GM18909 (cell line): ENCODE data around the gene DSG4.
"Not testable (repeated sequence)": the region's sequence is repeated elsewhere in the genome, so short reads cannot be mapped to it uniquely, and the experiment has no call there.

ENCODE experiments used
- ATAC-seq: cut with Tn5 transposase; IDR thresholded peaks from one replicate; pipeline ENCODE4 v1.9.1; 2021; ENCODE audit warnings: mild to moderate bottlenecking; ENCODE audit not compliant: unreplicated experiment, poor library complexity

DSG4 gene, protein sequence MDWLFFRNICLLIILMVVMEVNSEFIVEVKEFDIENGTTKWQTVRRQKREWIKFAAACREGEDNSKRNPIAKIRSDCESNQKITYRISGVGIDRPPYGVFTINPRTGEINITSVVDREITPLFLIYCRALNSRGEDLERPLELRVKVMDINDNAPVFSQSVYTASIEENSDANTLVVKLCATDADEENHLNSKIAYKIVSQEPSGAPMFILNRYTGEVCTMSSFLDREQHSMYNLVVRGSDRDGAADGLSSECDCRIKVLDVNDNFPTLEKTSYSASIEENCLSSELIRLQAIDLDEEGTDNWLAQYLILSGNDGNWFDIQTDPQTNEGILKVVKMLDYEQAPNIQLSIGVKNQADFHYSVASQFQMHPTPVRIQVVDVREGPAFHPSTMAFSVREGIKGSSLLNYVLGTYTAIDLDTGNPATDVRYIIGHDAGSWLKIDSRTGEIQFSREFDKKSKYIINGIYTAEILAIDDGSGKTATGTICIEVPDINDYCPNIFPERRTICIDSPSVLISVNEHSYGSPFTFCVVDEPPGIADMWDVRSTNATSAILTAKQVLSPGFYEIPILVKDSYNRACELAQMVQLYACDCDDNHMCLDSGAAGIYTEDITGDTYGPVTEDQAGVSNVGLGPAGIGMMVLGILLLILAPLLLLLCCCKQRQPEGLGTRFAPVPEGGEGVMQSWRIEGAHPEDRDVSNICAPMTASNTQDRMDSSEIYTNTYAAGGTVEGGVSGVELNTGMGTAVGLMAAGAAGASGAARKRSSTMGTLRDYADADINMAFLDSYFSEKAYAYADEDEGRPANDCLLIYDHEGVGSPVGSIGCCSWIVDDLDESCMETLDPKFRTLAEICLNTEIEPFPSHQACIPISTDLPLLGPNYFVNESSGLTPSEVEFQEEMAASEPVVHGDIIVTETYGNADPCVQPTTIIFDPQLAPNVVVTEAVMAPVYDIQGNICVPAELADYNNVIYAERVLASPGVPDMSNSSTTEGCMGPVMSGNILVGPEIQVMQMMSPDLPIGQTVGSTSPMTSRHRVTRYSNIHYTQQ

DNA sequence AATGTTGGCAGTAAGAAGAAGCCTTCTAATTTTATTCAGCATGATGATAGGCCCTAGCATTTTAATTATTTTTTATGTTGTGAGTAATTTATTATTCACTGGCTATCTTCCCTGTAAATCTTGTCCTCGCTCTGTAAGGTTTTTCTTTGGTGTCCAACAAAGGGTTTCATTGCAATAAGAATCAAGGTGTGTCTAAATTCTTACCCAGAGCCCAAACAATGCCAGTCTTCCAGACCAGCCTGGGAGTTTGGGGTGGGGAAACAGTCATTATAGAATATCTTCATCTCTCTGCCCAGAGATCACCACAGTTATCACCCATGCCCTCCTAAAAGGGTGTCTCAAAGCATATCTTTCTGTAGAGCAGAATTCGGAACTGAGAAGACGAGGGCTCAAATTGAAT, at the start of gene DSG4:
TSS of gene DSG4 (plus strand) at position 301 of the 400 bp plus-strand sequence. CDS start 135 bp downstream, outside the sequence.
- no peak for ATAC-seq

DNA sequence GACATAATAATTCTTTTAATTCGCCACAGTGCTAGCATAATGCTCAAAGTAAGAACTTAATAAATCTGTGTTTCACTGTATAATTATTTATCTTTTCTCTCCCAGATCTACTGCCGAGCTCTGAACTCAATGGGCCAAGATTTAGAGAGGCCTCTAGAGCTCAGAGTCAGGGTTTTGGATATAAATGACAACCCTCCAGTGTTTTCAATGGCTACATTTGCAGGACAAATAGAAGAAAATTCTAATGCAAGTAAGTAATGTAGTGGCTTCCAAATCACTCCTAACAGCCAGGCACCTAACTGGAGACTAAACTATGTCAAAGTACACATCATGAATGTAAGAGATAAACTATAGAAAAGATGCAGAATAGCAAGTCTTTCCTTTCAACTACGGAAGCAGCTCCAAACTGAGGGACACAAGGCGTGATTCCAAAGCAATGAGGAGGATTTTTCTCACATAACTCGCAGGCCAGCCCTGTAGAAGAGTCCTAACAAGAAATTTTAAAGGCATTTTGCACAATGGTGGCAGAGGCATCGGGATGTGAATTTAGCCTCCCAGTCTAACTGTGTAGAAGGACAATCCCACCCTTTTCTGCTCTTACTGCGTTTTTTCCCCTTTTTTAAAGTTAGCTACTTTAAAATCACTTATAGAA, 46.7 kb upstream of the DSG4 start:
- ATAC-seq: no peak

DNA sequence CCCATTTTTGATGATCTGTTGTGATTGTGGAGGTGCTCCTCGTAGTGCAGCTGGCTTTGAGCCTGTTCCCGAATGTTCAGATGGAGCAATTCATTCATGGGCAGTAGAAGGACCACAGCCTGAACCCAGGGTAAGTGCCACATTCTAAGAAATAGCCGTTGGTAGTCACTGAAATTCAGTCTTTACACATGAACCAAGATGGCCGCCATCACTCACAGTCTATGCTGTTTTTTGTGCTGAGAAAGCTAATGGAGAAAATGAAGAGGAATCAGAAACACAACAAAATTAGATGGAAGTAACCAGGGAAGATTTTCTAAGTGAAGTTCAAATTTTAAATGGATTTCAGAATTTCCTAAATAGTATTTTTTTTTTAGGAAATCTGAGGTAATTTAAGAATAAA, 33.1 kb upstream of the DSG4 start:
- no peak for ATAC-seq

DNA sequence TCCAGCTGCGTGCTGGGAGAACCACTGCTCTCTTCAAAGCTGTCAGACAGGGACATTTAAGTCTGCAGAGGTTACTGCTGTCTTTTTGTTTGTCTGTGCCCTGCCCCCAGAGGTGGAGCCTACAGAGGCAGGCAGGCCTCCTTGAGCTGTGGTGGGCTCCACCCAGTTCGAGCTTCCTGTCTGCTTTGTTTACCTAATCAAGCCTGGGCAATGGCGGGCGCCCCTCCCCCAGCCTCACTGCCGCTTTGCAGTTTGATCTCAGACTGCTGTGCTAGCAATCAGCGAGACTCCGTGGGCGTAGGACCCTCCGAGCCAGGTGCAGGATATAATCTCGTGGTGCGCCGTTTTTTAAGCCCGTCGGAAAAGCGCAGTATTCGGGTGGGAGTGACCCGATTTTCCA, 23.2 kb upstream of the DSG4 start:
- ATAC-seq: not testable (repeated sequence)

DNA sequence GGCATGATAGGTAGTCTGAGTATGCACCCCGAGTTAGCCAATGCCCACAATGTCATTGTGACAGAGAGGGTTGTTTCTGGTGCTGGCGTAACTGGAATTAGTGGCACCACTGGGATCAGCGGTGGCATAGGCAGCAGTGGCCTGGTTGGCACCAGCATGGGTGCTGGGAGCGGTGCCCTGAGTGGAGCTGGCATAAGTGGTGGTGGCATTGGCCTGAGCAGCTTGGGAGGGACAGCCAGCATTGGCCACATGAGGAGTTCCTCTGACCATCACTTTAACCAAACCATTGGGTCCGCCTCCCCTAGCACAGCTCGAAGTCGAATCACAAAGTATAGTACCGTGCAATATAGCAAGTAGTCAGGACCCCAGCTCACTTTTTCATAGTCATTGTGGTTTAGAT, 21.6 kb upstream of the DSG4 start:
- no peak for ATAC-seq

DNA sequence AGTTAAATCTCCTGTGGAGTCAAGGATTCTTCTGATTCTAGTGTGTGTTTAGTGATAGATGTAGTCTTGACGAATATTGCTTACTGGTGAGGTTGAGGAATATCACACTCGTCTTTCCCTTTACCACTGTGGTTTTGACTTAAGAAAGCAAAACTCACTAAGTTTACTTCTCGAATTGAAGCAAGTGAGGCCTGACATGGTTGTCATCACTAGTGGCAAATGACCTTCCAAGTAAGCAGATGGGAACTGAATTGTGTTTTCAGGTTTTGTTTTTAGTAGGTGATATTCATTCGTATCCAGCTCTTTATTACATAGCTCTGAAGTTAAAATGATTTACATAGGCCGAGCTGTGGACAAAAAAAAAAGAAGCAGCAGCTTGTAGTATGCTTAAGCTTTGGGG, 20.6 kb upstream of the DSG4 start:
- ATAC-seq: no peak

DNA sequence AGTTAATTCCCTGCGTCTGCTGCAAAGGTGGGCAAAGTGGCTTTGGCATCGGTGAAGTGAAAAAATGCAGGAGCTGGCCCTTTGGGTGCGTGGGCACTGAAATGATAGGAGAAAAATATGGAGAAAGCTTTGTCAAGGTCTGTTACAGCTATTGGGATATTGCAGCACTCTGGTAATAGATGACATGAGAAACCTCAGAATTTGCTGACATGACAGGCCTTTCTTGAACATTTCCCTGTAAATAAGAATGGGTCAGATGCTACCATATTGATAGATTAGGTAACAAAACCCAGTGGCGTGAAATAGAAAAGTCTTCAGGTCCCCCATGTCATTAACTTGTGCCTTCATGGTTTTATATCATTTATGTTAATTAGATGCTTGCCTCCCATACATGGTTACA, 12.4 kb upstream of the DSG4 start:
- no peak for ATAC-seq

DNA sequence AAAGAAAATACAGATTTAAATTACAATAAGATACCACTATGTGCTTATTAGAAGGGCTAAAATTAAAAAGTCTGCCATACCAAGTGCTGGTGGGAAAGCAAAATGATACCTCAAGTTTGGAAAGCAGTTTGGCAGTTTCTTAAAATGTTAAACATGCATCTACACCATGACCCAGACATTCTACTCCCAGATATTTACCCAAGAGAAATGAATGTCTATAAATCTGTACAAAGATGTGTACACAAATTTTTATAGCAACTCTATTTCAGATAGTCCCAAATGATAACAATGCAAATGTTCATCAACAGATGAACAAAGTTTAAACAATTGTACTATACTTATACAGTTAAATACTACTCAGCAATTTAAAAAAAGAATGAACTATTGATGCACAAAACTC, 7.1 kb upstream of the DSG4 start:
- ATAC-seq: no peak

DNA sequence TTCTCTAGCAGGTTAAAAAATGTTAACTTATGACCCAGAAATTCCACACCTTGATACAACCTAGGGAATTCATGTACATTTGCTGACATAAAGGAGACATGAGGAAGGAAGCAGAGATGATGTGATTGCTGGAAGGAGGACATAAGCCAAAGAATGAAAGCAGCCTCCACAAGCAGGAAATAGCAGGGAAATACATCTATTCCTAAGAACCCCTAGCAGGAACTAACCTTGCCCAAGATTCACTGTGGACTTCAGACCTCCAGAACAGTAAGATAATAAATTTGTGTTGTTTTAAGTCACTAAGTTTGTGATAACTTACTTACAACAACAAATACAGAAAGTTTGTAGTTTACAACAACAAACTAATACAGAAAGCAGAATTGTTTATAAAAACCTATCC, 4.6 kb upstream of the DSG4 start:
- ATAC-seq: no peak

DNA sequence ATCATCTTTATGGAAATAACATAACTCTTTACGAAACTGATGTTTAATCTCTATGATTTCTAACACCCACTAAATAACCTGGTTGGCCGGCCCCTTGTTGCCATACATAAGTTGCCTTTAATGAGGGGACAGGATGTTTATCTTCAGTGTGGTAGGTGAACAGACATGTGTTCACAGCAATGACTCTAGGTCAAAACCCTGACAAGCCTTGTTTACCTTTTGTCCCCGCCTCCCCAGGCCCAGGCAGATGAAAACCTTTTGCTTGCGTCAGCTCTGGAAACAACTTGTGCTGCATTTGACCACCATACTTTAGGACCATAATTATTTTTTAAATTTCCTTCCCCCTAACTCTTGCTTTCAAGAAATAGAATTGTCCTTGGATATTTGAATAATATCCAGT, 2.9 kb upstream of the DSG4 start:
- no peak for ATAC-seq

DNA sequence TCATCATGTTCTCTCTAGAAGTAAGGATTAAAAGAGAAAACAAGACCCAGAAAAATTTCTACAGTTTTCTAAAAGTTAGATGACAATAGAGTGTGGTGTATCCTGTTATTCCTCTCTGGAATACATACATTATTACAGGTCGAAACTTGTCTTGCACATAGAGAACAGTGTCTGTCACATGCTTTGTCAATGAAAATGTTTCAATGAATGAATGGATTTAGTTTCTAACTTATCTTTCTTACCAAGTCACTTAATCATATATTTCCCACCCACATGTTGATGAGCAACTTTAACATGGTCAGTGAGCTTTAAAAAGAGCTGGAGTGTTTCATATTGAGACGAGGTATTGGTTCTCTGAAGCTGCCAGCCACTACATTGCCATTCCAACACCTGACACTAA, 4.3 kb downstream of the DSG4 start:
- ATAC-seq: no peak

DNA sequence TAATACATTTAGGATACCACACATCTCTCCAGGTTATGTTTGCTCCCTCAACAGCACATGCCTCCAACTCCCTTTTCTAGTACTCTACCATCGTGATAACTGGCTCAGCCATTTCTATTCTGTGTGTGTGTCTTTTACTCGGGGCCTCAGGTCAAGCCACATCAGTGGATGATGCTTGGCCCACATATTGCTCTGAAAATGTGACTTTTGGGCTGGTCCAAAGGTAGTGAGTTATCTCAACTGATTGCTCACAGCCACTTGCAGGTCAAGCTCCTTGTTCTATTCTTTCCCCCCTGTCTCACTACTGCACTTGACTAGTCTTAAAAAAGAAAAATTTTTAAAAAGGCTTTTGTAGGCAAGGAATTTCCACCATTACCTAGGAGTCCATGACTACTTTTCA, 5.5 kb downstream of the DSG4 start:
- ATAC-seq: no peak

DNA sequence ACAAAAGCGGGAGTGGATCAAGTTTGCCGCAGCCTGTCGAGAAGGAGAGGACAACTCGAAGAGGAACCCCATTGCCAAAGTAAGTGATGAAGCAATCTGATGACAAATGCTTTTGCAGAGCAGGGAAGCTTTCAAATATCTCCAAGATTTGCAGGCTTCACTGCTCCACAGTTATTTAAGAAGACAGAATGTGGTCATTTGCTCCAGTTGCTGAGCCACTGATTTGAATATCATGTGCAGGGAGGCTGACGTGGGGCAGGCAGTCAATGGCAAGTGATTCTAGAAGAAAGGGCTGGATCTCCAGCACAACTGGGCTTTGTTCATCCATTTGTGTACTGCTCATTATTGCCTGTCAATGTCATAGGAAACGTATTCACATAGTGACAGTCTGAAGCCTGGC, 10.2 kb downstream of the DSG4 start:
- no peak for ATAC-seq

DNA sequence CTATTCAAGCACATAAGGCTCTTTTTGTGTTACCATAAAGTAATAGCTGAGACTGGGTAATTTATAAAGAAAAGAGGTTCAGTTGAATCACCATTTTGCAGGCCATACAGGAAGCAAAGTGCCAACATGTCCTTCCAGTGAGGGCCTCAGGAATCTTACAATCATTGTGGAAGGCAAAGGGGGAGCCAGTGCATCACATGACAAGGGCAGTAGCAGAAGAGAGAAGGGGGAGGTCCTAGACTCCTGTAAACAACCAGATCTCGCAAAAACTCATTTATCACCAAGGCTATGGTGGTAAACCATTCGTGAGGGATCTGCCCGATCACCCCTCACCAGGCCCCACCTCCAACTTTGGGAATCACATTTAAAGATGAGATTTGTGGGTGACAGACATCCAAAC, 16.7 kb downstream of the DSG4 start:
- no peak for ATAC-seq

DNA sequence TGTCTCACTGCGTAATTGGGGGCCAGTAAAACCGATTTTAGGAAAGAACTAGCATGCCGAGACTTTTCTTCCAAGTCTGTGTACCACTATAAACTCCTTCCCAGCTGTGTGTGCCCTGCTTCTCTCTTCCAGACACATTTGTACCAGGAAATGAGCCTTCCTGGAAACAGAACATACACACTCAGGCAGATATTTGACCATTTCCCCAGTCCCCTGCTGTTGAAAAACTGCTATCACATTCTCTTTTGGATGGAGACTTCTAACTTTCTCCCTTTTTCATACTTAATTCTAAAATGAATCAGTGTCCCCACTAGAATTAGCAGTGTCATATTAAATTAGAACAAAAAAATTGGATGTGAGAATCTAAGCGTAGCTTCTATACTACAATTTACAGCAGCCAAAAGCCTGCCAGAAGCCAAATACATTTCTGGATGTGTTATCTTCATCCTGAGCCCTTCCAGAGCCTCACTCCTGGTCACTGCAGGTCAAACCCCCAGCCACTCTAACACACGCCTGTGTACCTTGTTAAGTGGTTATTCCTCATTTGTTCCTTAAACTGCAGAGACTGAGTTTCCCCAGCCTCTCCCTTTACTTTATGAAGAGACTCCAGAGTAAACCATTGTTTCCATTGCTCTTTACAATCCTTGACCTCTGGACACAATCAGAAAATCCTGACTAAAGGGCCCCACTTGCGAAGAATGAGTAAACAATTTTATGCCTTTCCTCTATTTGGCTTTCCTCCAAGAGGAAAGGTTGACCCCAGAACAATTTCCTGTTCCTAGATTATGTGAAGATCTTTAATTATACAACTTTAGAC, 20.4 kb downstream of the DSG4 start:
- no peak for ATAC-seq

DNA sequence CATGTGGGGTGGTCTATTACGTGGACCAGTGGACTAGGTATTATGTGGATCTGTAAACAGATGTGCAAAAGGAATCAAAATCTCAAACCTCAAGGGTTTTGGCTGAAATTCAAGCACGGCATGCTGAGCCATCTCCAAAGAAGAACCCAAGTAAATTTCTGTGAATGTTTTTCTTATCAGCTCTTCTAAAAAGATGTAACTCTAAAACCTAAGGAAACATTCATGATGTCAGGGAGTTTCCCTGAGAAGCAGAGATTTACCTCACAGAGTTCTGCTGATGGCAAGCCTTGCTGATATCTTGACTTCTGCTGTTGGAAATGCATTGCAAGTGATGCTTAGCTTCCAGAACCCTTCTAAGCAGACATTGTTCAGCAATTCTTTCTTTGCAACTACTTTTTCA, 21.6 kb downstream of the DSG4 start:
- no peak for ATAC-seq

DNA sequence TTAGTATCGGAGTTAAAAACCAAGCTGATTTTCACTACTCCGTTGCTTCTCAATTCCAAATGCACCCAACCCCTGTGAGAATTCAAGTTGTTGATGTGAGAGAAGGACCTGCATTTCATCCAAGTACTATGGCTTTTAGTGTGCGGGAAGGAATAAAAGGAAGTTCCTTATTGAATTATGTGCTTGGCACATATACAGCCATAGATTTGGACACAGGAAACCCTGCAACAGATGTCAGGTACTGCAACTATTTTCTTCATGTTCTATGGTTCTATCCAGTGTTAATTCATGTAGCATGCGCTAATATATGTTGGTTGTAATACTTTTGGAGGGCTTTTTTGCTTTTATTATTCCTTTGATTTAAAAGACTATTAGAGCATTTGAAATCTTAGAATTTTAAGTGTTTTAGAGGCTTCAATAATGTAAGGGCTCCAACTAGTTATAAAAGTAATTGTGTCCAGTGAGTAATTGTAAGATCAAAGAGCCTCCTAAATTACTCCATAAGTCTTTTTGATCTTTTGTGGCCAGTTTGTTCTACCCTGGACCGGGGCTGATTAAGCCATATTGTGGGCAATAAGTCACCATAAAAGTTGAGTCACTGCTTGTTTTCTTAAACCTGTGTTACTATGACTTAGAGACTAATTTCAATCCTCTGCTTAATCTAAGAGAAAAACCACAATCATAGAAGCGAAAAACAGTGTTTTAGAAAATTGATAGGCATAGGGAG, 22.9 kb downstream of the DSG4 start:
- no peak for ATAC-seq

DNA sequence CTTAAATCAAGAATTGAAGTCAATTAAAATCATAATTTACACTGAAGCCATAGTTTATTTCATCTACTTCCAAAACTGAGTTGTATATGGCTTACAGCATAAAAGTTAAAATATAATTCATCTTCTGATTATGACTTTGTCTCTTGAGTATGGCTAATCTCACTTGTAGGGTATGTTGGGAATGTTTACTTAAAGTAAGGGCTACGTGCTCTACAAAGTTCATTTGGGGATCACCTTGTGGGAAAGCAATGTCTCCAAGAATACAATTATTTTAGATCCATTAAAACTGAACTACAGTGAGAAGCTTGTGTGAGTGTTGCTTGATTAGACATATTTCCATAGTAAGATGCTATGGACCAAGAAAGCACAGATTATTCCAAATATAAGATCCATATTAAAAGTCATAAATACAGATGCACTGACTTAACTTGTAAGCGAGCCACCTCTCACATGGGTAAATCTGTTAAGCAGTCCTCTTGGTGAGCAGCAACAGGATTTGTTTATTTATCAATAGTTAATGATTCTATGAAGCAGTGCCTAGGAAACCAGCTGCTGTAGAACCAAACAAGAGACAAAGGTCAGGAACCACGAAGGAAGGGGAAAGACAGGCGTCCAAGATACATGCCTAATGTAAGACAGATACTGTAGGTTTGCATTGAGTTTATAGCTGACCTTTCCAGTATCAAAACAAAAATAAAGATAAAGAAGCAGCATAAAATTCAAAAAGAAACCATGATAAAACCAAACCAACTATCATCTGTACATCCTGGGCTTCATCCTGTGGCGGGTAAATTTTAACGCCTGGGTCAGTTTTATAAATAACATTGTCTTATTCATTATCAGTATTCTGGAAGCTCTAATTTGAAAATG, 24.8 kb downstream of the DSG4 start:
- no peak for ATAC-seq
